GM18858 (cell line): ENCODE measurements around the gene RORC.
"Not testable (repeated sequence)": the region's sequence is repeated elsewhere in the genome, so short reads cannot be mapped to it uniquely, and the experiment has no call there.

Source experiments
- ATAC-seq: cut with Tn5 transposase; IDR thresholded peaks from one replicate; pipeline ENCODE4 v1.9.1; 2021; ENCODE audit not compliant: unreplicated experiment

The RORC gene

GRCh38 chr1:151776665-151777062 lies 54.9 kb downstream of the RORC start:
- ATAC-seq = no peak

GRCh38 chr1:151775894-151776664 lies 55.5 kb downstream of the RORC start:
- ATAC-seq = no peak

GRCh38 chr1:151774256-151774922 lies 57.2 kb downstream of the RORC start:
- no peak for ATAC-seq

- no peak for ATAC-seq
These were observed 57.9 kb downstream of the RORC start for GRCh38 chr1:151773702-151774101.

GRCh38 chr1:151769270-151769669 lies 62.3 kb downstream of the RORC start:
- ATAC-seq = not testable (repeated sequence)

- not testable (repeated sequence) for ATAC-seq
These were observed 63.1 kb downstream of the RORC start for GRCh38 chr1:151768351-151769066.

- ATAC-seq = no peak
These were observed 67.6 kb downstream of the RORC start for GRCh38 chr1:151763990-151764389.

- peak; percentile 78 for ATAC-seq
These were observed 68.4 kb downstream of the RORC start, which contains the start of gene MRPL9 for GRCh38 chr1:151762941-151763921. TSS of gene MRPL9 (minus strand) at chr1:151763496. CDS start at chr1:151763479, 17 bp downstream.

GRCh38 chr1:151760597-151761385 lies 70.8 kb downstream of the RORC start:
- no peak for ATAC-seq

GRCh38 chr1:151759241-151759640 lies 72.4 kb downstream of the RORC start:
- no peak for ATAC-seq

GRCh38 chr1:151756291-151756690 lies 75.3 kb downstream of the RORC start:
- ATAC-seq = no peak
